HEK293 (cell line): ENCODE results near the gene SSPN.

Source experiments
- BCL11B ChIP-seq: fragments of 450-650 bp; formaldehyde crosslinking; IDR thresholded peaks from 2 replicates; pipeline ENCODE4 v1.5.1; 2016; ENCODE audit warnings: low read depth, missing biosample characterization, missing genetic modification characterization
- SP2 ChIP-seq: fragments of 450-650 bp; formaldehyde crosslinking; IDR thresholded peaks from 2 replicates; pipeline ENCODE4 v1.5.1; 2016; ENCODE audit warnings: missing biosample characterization, missing genetic modification characterization
- TRIM28 ChIP-seq: IDR thresholded peaks from 2 replicates; pipeline ENCODE4 v1.6.1; 2011; ENCODE audit warnings: low read length, control low read depth, borderline replicate concordance
- ZBTB8A ChIP-seq: fragments of 450-650 bp; formaldehyde crosslinking; IDR thresholded peaks from 2 replicates; pipeline ENCODE4 v1.5.1; 2016; ENCODE audit warnings: missing biosample characterization, missing genetic modification characterization
- ZEB2 ChIP-seq: fragments of 450-650 bp; formaldehyde crosslinking; IDR thresholded peaks from 2 replicates; pipeline ENCODE4 v1.5.1; 2016; ENCODE audit warnings: missing biosample characterization, missing genetic modification characterization
- ZNF114 ChIP-seq: fragments of 450-650 bp; formaldehyde crosslinking; IDR thresholded peaks from 2 replicates; pipeline ENCODE4 v1.5.0; 2017; ENCODE audit warnings: missing biosample characterization, missing genetic modification characterization
- ZNF16 ChIP-seq: fragments of 450-650 bp; formaldehyde crosslinking; IDR thresholded peaks from 2 replicates; pipeline ENCODE4 v1.5.1; 2016; ENCODE audit warnings: low read depth, missing biosample characterization, missing genetic modification characterization
- ZNF223 ChIP-seq: fragments of 450-650 bp; formaldehyde crosslinking; IDR thresholded peaks from 2 replicates; pipeline ENCODE4 v1.5.1; 2016; ENCODE audit warnings: missing biosample characterization, missing genetic modification characterization
- ZNF23 ChIP-seq: fragments of 450-650 bp; formaldehyde crosslinking; IDR thresholded peaks from 2 replicates; pipeline ENCODE4 v1.5.1; 2016; ENCODE audit warnings: missing biosample characterization, missing genetic modification characterization, borderline replicate concordance
- ZNF350 ChIP-seq: fragments of 450-650 bp; formaldehyde crosslinking; IDR thresholded peaks from 2 replicates; pipeline ENCODE4 v1.5.0; 2017; ENCODE audit warnings: missing biosample characterization, mild to moderate bottlenecking, missing genetic modification characterization
- ZNF501 ChIP-seq: fragments of 450-650 bp; formaldehyde crosslinking; IDR thresholded peaks from 2 replicates; pipeline ENCODE4 v1.5.1; 2016; ENCODE audit warnings: missing biosample characterization, missing genetic modification characterization
- ZNF830 ChIP-seq: fragments of 450-650 bp; IDR thresholded peaks from 2 replicates; pipeline ENCODE4 v1.5.0; 2018; ENCODE audit warnings: missing biosample characterization, missing genetic modification characterization, low read depth, mild to moderate bottlenecking, moderate library complexity
- TF ChIP-seq, protein P1 (sequence below): fragments of 450-650 bp; formaldehyde crosslinking; IDR thresholded peaks from 2 replicates; pipeline ENCODE4 v1.5.1; 2016; ENCODE audit warnings: missing biosample characterization, missing genetic modification characterization
- TF ChIP-seq, protein P2 (sequence below): fragments of 450-650 bp; formaldehyde crosslinking; IDR thresholded peaks from 2 replicates; pipeline ENCODE4 v1.5.1; 2016; ENCODE audit warnings: missing biosample characterization, missing genetic modification characterization, low read depth

DNA sequence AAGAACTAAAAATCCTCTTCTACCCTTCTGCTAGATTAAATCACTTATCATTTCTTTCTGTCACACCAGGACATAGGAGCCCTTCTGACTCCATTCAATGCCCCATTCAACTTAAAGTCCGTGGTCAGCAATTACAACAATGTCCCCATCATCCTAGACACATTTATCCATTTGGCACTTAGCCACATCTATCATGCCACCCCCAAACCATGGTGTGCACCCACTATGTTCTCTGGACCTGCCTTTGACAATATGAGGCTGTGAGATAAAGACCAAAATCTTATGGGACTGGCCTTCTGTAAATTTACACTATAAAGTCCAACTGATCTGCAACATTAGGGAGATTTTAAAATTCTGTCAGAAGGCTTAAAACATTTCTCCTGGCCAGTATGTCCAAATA is 104.4 kb downstream of the SSPN start:
- TF ChIP-seq, protein P1, sequence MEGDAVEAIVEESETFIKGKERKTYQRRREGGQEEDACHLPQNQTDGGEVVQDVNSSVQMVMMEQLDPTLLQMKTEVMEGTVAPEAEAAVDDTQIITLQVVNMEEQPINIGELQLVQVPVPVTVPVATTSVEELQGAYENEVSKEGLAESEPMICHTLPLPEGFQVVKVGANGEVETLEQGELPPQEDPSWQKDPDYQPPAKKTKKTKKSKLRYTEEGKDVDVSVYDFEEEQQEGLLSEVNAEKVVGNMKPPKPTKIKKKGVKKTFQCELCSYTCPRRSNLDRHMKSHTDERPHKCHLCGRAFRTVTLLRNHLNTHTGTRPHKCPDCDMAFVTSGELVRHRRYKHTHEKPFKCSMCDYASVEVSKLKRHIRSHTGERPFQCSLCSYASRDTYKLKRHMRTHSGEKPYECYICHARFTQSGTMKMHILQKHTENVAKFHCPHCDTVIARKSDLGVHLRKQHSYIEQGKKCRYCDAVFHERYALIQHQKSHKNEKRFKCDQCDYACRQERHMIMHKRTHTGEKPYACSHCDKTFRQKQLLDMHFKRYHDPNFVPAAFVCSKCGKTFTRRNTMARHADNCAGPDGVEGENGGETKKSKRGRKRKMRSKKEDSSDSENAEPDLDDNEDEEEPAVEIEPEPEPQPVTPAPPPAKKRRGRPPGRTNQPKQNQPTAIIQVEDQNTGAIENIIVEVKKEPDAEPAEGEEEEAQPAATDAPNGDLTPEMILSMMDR (tag by site-specific recombination) = no peak
- TF ChIP-seq ZNF830 (tag by site-specific recombination) (no peak), ZNF501 (tag by site-specific recombination) (no peak), ZEB2 (tag by site-specific recombination) (no peak), ZNF114 (tag by site-specific recombination) (no peak), ZBTB8A (no peak), ZNF16 (no peak), SP2 (tag by site-specific recombination) (no peak), ZNF223 (tag by site-specific recombination) (no peak), TRIM28 (no peak), ZNF350 (tag by site-specific recombination) (no peak), BCL11B (tag by site-specific recombination) (no peak), ZNF23 (no peak)
- TF ChIP-seq, protein P2, sequence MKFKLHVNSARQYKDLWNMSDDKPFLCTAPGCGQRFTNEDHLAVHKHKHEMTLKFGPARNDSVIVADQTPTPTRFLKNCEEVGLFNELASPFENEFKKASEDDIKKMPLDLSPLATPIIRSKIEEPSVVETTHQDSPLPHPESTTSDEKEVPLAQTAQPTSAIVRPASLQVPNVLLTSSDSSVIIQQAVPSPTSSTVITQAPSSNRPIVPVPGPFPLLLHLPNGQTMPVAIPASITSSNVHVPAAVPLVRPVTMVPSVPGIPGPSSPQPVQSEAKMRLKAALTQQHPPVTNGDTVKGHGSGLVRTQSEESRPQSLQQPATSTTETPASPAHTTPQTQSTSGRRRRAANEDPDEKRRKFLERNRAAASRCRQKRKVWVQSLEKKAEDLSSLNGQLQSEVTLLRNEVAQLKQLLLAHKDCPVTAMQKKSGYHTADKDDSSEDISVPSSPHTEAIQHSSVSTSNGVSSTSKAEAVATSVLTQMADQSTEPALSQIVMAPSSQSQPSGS (tag by site-specific recombination) = no peak
